ENCODE data around the gene C2CD4A.

Gene C2CD4A

GRCh38 chr15:62119874-62120273 is 53.1 kb downstream of the C2CD4A start:
- no peaks in the 10 kb centered on the region for H3K9me2 ChIP-seq (replicated peaks; ENCODE audit: low read depth, low read length)
- H3K9ac ChIP-seq (ENCODE audit: low read depth, low read length, poor library complexity, severe bottlenecking) = no peak overlapping the region
- no peak overlapping the region for H3K4me2 ChIP-seq (ENCODE audit: low read depth, low read length, poor library complexity, severe bottlenecking)
- no peaks in the 10 kb centered on the region for H3K9me3 ChIP-seq (ENCODE audit: insufficient read depth, low read depth, low read length)
- H3K4me3 ChIP-seq (ENCODE audit: low read length, poor library complexity, severe bottlenecking) = no peak overlapping the region
- no peaks in the 10 kb centered on the region for H3K79me2 ChIP-seq (ENCODE audit: insufficient read depth, low read length)
- H3K27me3 ChIP-seq (ENCODE audit: insufficient read depth, low read length, poor library complexity, severe bottlenecking) = no peaks in the 10 kb centered on the region
- TF ChIP-seq EZH2phosphoT487 (IDR thresholded peaks at IDR 0.05; ENCODE audit: borderline replicate concordance) (no peak), CTCF (conservative IDR thresholded peaks at IDR 0.05; ENCODE audit: low read length) (no peak)
- H2AFZ ChIP-seq (ENCODE audit: low read length) = peak overlapping the region; percentile 94; the same call in 1 of the 2 replicates
- H3K4me1 ChIP-seq (ENCODE audit: insufficient read depth, low read length, poor library complexity, severe bottlenecking) = peaks cover 18% of the 10 kb centered on the region
- no peaks in the 10 kb centered on the region for H3F3A ChIP-seq (ENCODE audit: low read depth)
- H4K20me1 ChIP-seq (ENCODE audit: insufficient read depth, low read length, poor library complexity, severe bottlenecking) = no peaks in the 10 kb centered on the region
- H3K36me3 ChIP-seq (ENCODE audit: insufficient read depth, low read length) = no peaks in the 10 kb centered on the region

All from Loucy (cell line).